ENCODE data around the gene UNC5C.

DNA sequence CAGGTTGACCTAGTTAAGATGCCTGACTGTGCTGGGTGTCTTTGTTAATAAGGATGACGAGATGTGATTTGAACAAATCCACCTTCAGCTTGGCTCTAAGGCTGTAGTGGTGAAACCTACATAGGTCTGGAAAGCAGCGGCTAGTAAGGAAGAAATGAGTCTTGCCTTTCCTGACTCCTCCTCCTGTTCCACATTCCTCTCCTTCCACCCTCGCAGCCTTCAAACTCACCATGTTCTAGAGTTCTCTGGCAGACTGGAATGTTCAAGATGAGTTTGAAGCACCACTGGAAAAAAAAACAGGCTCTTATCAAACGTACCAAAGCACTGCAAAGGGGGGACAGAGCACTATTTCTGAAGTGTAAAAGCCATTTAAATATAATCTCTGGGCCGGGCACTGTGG lies 395.6 kb downstream of the UNC5C start:
- no peak for TF ChIP-seq POLR2A (IDR thresholded peaks at IDR 0.05; ENCODE audit: low read depth)
- no peak for TF ChIP-seq POLR2AphosphoS5 (IDR thresholded peaks at IDR 0.05)
- TF ChIP-seq CTCF (IDR thresholded peaks at IDR 0.05), result no peak
- no peak for TF ChIP-seq EP300 (IDR thresholded peaks at IDR 0.05)
